Activated CD4-positive, alpha-beta T cell treated with anti-CD3 and anti-CD28 coated beads, Interleukin-2, Interleukin-6, amounts not matched to agents 100 ng/mL and 50 ng/mL, durations not matched to agents 16 hours and 8 hours (primary cell): ENCODE data around the gene EVA1B.
A peak's percentile ranks its signal among the peaks of the same experiment; 100 is the strongest.

ENCODE experiments used
- DNase-seq: peaks from one replicate; pipeline ENCODE4 v3.0.0-alpha.2; 2020

Gene EVA1B

DNA sequence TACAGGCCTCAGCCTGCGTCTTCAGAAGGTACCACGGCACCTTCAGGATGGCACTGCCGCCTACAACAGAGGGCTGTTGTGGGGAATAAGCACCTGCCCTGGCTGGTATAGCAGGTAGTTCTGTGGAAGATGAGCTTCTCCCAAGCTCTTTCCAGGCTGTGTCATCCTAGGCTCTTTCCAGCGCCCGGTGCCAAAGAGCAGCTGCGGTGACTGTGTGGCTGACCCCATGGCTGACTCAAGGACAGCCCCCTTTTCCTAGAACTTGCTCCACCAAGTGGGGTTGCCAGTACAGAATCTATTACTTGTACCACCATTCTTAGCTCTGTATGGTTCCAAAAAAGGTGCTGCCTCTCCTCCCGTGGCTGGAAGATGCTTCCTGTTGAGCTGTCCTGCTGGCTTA, 21.9 kb upstream of the EVA1B start:
- no peak for DNase-seq

DNA sequence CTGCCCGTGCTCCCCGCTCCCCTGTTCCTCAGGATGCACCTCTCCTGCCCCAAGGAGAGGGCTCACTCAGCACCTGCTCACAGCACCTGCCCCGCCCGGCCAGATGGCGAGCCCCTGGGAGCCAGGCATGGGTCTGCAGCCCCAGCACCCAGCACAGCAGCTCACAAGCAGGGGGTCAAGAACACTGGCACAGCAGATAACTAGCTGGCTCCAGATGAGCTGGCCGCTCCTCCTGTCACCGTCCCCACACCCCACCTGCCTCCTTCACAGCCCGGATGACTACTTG, 20.9 kb upstream of the EVA1B start:
- DNase-seq: no peak

DNA sequence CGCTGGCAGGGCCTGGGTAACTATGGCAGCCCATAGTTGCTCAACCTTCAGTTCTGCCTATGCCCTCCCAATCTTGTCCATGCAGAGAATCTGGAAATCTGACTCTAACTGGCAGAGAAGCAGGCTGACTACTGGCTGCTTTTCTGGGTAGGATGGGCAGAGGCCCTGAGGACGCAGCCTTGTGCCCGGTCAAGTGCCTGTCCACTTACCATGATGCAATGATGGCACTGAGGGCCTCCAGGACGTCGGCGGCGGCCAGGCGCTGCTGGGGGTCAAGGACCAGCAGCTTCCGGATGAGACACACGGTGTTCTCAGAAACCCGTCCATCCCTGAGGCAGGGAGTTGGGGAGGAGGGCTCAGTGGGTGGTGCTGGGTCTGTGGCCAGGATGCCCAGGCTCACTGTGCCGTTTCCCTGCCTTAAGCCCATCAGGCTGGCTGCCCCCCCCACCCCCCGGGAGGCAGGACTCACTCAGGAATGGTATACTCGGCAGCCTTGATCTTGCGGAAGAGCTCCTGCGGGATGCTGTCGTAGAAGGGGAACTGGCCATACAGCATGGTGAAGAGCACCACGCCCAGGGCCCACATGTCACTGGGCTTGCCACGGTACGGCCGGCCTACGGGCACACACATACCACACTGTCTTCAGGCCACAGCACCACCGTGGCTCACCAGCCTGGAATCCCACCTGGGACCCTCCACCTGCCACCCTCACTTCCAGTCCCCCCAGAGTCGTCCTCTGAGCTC, 20.4 kb upstream of the EVA1B start:
- no peak for DNase-seq

DNA sequence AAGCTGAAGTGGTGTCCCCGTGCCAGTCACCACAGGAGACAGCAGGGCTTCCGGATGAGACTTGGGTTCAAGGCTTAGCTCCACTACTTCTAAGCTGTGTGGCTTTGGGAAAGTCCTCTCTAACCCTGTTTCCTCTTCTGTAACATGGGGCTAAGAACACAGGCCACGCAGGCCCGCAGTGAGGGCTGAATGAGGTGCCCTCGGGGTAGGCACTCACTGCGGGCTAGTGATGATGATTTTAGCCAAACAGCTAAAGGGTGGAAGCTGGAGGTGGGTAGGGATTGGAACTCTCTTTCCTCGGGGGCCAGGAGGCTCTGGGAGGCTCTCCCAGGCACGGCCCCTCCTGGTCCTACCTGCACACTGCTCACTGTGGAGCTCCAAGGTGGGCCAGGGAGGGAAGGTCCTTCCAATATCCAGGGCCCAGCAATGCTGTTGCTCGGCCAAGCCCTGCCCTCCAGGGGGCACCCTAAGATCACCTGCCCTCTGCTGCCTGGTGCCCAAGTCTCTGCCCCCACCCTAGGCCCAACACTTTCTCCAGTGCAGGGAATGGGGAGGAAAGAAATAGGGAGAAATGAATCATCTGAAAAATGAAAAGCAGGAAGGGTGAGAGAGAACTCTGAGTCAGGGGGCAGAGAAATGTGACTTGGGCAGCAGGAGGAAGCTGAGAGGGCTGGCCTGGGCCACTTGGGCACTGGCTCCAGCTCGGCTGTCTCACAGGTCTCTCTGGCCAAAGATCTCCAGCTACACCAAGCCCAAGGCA, 19.2 kb upstream of the EVA1B start:
- peak; percentile 58 for DNase-seq

DNA sequence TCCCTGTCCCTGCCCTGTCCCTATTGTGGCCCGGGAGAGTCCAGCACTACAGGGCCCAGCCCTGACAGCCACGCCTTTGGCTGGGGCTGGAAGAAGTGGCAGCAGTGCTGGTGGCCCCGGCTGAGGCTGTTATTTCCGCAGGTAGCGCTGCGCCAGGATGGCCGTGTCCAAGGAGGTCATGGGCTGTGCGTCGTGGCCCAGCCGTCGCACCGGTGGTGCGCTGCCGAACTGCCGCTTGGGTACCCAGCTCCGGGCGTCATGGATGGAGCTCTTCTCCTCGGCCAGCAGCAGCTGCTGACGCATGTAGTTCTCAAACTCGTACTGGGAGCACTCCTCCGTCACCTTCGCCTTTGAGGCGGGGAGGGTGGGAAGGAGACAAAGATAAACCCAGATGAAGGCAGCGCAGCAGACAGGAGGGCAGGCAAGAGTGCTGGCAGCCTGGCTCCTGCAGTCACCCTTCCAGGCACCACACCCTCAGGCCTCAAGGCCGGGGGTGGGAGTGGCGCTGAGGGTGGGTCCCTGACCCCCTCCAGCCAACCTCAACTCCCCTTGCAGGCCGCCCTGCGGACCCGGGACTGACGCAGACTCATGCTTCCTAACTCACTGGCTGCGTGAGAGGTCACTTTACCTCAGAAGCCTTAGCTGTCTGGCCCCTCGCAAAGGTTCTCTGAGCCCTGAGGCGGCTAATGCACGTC, 18.3 kb upstream of the EVA1B start:
- DNase-seq: no peak

DNA sequence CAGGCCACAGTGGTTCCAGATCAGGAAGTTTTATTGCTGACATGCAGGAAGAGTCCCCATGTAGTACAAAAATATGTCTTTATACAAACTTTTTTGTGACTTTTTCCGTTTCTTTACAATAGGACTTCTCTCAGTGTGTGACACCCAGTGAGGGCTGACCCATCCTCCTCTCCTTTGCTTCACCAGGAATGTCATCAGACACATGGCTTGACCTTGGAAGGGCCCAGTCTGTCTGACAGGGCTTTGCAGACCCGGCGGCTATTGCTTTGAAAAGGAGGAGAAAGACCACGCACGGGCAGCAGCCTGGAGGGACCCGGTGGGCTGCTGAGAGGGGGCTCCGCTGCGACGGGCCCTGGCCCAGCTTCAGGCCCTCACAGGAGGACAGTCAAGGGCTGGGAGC, 16.2 kb upstream of the EVA1B start:
- no peak for DNase-seq

DNA sequence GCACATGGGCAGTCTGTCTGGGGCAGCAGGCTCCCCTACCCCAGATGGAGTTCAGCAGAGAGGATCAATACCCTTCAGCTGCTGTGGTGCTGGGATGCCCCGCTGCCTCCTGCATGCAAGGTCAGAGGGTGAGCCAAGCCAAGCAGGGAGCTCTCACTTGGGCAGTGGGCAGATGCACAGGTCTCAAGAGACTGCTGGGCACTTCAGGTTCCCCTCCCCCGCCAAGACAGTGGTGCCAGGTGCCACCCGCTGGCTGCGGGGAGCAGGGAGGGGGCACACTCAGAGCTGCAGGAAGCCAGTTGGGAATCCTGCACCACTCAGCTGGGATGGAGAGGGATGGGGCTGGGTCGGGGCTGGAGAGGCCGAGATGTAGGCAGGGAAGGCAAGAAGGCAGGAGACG, 15.8 kb upstream of the EVA1B start:
- DNase-seq: no peak

DNA sequence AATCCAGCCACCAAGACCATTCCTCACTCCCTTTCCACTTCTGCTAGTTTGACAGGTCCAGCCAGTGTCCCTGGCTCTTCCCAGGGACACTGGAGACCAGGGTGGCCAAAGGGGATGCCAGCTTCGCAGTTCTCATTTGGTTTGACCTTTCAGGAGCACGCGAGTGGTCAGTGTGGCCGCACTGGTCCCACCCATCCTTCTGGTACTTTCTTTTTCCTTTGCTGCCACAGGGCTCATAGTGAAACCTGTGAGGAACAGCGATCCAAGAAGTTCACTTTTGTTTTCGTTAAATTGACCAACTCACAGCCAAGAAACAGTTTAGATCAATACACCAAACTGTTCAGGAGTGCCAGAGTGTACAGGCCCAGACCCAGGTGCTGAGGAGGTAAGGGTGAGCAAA, 14.4 kb upstream of the EVA1B start:
- DNase-seq: no peak

DNA sequence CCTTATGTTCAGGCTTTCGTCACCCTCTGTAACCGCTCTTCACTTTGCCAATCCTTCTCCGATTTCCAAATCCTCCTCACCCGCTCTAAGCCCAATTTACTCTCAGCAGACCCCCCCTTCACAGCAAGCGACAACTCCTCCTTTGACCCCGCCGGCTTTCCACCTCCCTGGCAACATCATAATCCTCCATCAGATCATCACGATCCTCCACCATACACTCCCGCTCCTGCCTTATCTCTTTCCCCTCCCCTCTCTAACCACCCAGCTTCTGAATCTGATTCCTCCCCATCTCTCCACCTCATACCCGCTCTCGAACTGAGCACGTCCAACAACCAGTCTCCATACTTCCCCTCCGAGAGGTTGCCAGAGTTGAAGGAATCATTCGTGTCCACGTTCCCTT, 7.5 kb upstream of the EVA1B start:
- DNase-seq: no peak

DNA sequence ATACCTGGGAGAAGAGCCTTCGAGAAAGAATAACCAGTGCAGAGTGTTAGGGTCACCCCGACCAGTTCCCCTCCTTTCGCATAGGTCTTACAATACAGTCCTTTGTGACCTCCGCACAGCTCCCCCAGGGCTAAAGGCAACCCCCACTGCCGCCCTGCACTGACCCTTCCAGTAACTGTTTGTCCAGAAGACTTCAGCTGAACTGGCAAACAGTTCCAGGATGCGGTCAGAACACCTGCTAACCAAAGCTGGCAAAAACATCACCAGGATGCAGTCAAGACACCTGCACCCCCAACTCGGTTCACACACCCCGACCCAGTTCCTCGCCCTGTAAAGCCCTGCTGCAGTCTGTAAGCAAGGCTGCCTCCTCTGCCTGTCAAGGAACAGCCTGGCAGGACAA, 6.4 kb upstream of the EVA1B start:
- DNase-seq: no peak

DNA sequence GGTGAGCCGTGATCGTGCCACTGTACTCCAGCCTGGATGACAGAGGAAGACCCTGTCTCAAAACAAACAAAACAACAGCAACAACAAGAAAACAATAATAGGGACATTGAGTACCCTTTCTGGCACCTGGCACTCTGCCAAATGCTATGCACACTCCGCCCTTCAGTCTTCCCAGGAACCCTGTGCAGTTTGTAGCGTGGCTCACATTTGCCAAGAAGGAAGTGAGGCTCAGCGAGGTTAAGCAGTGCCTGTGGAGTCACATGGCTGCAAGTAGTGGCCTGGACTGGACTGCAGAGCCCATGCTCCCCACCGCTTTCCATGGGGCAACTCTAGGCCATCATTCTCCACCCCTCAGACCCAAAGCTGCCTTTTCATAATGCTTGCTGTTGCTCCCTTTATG, 5.3 kb upstream of the EVA1B start:
- no peak for DNase-seq

DNA sequence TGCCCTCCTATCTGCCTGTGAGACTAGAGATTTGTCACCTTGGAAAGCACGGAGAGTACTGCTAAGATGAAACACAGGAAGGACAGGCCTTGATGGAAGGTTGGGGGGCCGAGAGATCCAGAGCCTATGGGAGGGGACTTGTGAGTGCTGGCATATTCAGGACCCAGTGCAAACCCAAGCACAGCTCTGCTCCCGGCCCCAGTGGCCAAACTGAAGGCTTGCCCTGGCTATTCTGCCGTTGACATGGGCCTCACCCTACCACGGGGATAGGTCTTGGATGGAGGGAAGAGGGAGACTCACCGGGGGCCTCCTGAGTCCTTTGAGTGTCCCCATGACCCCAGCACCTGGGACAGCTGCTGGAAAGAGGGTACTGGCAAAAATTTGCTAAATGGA, 4.6 kb upstream of the EVA1B start:
- no peak for DNase-seq

DNA sequence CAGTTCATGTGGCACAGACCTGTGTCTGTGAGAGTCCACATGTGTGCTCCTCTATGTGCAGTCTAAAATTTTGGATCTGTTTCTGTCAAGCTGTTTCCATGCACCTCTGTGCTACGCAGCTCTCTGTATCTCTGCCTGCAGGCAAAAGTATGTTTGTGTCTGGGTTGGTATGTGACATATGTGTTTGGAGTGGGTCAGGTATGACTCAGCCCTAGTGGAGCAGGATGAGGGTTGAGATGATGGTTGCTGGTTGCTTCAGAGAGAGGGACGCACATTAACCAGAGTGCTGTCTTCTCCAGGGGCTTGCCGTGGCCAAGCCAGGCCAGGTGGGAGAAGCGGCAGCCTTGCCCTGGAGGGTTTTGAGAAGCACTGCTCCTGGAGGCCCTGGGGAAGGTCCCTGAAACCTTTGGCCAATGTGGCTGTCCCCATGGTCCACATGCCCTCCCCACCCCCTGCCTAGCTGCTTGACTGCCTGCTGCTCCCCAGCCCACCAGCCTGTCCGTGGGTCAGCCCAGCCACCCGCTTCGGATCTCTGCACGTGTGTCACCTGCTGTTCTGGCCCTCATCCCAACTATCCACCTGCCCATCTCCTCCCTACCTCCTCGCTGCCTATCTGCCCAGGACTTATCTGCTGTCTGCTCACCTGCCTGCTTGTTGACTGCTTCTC, 4.1 kb upstream of the EVA1B start:
- peak; percentile 34 for DNase-seq

DNA sequence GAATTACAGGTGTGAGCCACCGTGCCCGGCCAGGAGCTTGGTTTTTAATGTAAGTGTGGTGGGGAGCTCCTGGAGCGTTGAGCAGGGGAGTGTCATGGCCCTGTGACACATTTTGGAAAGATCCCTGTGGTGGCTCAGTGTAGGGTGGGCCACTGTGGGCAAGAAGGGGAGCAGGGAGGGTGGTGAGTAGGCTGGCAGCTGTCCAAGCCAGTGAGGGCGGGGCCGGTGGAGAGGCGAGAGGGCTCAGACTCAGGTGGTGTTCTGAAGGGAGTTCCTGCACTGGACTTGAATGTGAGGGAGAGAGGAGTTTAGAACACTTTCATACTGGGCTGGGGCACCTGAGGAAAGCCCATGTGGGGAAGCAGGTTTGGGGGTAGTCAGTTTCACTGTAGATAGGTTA, 3.1 kb upstream of the EVA1B start:
- DNase-seq: no peak

DNA sequence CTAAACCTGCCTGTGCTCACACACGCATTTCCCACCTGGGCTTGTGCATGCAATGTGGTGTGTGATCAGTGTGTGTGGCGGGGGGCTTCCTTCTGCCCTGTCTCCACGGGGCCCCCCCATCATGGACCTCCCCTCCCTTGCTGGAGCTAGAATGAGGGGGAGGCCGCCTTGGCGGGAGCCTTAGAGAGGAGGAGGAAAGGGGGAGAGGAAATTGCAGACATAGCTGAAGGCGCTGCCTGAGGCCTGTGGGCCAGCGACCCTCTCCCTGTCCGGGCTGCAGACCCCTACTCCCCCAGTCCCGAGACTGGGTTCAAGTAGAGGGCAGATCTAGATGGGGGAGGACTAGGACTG, 883 bp upstream of the EVA1B start:
- no peak for DNase-seq

DNA sequence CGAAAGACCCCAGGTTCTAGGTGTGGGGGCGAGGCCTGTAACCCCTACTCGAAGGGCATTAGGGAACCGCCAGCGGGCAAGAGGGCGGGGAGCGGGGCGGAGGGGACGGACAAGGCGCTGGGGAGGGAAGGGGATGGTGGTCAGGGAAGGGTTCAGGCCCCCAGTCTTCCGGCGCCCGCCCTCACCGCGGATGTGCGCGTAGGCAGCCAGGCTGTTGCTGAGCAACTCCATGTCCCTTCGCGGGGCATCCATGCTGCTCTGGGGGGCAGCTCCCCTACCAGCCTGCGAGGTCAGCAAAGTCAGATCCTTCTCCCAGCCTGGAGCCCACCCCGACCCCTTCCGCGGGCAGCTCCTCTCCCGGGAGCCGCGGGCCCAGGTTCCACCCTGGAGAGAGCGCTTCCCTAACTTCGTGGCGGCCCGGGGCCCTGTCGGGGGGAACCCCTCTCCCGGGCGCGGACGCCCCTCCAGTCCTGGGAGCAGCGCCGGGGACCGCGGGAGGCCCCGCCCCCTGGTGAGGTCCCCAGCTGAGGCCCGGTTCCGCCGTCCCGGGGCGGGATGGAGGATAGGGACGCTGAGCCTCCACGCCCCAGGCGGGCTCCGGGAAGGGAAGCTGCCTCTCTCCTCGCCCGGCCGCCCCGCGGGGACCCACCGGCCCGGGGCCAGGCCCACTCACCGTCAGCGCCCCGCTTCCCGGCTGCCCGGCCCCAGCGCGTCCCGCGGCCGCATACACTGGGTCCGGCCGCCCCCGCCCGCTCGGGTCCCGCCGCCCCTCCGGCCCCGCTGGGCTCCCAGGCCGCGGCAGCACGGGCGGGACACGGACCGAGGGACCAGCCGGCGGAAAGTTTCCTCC, 434 bp downstream of the EVA1B start:
- peak; percentile 46 for DNase-seq

DNA sequence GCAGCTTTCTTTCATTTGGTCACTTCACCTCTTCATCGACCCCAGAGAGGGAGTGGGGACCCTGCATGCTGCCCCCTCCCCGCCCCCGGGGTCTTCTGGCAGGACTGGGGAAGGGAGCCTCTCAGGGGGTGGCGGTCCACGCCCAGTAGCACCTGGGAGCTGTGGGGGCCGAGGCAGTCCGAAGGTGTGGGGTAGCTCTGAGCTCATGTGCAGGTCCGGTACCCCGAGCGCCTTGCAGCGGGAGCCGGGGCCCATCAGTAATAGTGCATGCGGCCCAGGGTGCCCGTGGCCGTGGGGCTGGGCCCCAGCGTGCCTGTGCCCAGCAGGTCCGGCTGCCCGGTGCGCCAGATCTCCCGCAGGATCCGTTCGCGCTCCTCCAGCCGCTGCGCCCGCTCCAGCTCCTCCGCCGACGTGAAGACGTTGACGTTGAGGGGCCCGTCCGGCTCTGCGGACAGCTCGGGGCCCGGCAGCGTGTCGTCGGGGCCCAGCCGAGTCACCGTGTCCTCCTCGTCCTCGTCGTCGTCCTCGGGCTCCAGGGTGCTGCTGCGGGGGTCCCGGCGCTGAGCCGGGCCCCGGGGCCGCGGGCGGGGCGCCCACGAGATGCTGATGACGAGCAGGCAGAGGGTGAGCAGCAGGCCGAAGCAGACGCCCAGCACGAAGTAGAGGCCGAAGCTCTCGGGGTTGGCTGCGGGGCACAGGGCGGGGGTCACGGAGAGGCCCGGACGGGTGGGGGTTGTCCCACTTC, 1.2 kb downstream of the EVA1B start:
- DNase-seq: no peak

DNA sequence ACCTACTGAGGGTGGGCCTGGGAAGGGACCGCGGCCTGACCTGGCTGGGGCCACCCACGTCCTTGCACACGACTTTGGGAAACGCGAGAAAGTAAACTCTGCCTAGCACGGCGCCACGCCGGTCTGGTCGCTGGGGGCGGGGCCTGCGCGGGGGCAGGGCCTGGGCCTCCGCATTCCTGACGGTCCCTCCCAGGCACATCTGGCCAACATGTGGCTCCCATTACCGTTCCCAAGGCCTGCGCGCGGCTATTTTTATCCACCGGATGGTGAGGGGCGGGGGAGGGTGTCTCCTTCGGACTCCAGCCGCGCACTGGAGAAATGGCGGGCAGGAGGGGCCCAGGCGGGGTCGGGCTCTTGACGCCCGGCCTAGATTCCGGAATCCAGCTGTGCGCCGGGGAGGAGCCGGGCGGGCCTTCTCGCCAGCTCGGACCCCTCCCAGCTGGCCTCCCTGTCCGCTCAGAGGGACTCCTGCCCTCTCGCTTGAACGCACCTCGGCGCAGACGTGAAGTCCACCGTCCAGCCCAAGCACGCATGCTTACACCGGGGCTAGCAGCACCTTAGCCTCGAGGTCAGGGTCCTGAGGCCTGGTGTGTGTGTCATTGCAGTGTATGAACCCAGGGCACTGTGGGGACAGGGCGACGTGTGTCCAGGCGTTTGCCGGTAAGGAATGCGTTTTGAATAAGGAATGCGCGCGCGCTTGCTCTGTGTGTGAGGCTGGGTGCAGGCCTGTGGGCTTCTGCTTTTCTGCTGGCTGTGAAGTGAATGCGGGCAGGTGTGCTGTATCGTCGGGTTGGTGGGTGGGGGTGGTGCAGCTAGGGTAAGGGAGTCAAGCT, 2.1 kb downstream of the EVA1B start:
- peak; percentile 23 for DNase-seq

DNA sequence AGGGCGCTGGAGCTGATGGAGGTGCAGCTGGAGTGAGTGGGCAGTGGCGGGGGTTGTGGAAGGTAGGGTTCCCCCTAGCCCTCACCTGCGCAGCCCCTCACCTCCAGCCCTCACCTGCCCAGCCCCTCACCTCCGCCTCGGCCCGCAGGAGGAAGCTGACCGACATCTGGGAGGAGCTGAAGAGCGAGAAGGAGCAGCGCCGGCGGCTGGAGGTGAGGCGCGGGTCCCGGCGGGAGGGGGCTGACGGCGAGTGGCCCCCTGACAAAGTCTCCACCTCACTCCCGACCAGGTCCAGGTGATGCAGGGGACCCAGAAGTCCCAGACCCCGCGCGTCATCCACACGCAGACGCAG, 2.7 kb downstream of the EVA1B start:
- DNase-seq: no peak

DNA sequence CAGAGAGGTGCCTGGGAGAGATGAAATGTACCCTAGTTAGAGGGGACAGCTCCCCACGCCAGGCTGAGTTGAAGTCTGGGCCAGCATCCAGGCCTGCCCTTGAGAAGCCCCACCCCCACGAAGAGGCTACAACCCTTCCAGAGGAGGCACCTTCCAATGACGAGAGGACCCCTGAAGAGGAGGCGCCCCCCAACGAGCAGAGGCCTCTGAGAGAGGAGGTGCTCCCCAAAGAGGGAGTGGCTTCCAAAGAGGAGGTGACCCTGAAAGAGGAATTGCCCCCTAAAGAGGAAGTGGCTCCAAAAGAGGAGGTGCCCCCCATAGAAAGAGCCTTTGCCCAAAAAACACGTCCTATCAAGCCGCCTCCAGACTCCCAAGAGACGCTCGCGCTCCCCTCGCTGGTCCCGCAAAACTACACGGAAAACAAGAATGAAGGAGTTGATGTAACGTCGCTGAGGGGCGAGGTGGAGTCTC, 3.1 kb downstream of the EVA1B start:
- DNase-seq: no peak

DNA sequence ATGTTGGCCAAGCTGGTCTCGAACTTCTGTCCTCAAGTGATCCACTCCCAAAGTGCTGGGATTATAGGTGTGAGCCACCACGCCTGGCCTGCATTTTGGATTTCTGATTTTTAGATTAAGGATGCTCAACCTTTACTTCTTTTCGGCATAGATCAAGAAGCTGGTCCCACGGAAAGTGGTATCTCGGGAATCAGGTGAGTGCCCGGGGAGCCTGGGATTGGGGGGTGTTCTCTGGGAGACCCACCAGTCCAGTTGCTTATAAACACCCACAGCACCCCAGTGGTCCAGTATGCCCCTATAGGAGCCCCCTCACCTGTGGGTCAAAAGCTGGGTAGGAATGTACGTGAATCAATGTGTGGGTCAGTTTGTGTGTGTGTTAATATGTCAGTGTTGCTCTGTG, 14.0 kb downstream of the EVA1B start:
- DNase-seq: no peak
